ENCODE data around the gene SOX15. TPM values are rescaled to one million over a fixed set of nuclear protein-coding genes. Genes with fewer than 3 reads are reported as not detected.

Gene SOX15
- polyA plus RNA-seq, 1 donor from 2014 or later, result 0.47 TPM

- H3K4me2 ChIP-seq (ENCODE audit: low read length), result no peak within 1 kb of the TSS
- TF ChIP-seq EP300 (conservative IDR thresholded peaks at IDR 0.05; ENCODE audit: poor library complexity, severe bottlenecking) (no peak), CTCF (IDR thresholded peaks at IDR 0.05; ENCODE audit: poor library complexity, severe bottlenecking) (no peak), SMC3 (conservative IDR thresholded peaks at IDR 0.05; ENCODE audit: poor library complexity) (no peak), EZH2 (IDR thresholded peaks at IDR 0.05; ENCODE audit: borderline replicate concordance, insufficient read depth, low read length, poor library complexity, severe bottlenecking) (no peak), MXI1 (conservative IDR thresholded peaks at IDR 0.05; ENCODE audit: poor library complexity, severe bottlenecking) (no peak), POLR2AphosphoS5 (IDR thresholded peaks at IDR 0.05) (no peak), TAF1 (IDR thresholded peaks at IDR 0.05; ENCODE audit: low read depth) (no peak), RAD21 (conservative IDR thresholded peaks at IDR 0.05) (no peak)
- TF ChIP-seq, protein P1, sequence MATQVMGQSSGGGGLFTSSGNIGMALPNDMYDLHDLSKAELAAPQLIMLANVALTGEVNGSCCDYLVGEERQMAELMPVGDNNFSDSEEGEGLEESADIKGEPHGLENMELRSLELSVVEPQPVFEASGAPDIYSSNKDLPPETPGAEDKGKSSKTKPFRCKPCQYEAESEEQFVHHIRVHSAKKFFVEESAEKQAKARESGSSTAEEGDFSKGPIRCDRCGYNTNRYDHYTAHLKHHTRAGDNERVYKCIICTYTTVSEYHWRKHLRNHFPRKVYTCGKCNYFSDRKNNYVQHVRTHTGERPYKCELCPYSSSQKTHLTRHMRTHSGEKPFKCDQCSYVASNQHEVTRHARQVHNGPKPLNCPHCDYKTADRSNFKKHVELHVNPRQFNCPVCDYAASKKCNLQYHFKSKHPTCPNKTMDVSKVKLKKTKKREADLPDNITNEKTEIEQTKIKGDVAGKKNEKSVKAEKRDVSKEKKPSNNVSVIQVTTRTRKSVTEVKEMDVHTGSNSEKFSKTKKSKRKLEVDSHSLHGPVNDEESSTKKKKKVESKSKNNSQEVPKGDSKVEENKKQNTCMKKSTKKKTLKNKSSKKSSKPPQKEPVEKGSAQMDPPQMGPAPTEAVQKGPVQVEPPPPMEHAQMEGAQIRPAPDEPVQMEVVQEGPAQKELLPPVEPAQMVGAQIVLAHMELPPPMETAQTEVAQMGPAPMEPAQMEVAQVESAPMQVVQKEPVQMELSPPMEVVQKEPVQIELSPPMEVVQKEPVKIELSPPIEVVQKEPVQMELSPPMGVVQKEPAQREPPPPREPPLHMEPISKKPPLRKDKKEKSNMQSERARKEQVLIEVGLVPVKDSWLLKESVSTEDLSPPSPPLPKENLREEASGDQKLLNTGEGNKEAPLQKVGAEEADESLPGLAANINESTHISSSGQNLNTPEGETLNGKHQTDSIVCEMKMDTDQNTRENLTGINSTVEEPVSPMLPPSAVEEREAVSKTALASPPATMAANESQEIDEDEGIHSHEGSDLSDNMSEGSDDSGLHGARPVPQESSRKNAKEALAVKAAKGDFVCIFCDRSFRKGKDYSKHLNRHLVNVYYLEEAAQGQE (IDR thresholded peaks at IDR 0.05; ENCODE audit: borderline replicate concordance), result no peak
- no peaks in the 10 kb centered on the region for H3K27me3 ChIP-seq (ENCODE audit: insufficient read depth, low read depth, low read length)
- no peaks in the 10 kb centered on the region for H3K9me2 ChIP-seq (ENCODE audit: insufficient read depth, low read length)
- H3K9ac ChIP-seq (ENCODE audit: low read length), result no peak within 1 kb of the TSS
- H4K20me1 ChIP-seq (ENCODE audit: insufficient read depth), result no peaks in the 10 kb centered on the region
- no peaks in the 10 kb centered on the region for H3K9me3 ChIP-seq (ENCODE audit: low read length)
- H3K4me3 ChIP-seq (ENCODE audit: low read length), result no peak within 1 kb of the TSS
- no peak within 1 kb of the TSS for H2AFZ ChIP-seq (ENCODE audit: low read depth, low read length)
- no peak within 1 kb of the TSS for H3K27ac ChIP-seq (ENCODE audit: low read length)
- peaks cover 12% of the 10 kb centered on the region for H3K79me2 ChIP-seq (replicated peaks; ENCODE audit: insufficient read depth, low read length)
- no peaks in the 10 kb centered on the region for H3K36me3 ChIP-seq (ENCODE audit: insufficient read depth, low read length)
- no peaks in the 10 kb centered on the region for H3F3A ChIP-seq (ENCODE audit: insufficient read depth, low read length, poor library complexity, severe bottlenecking)
These were observed 31.2 kb downstream of the SOX15 start, which contains the start of gene TNFSF13 for GRCh38 chr17:7558544-7559319. TNFSF13 (plus strand) TSS chr17:7558750; CDS start chr17:7559040, 290 bp downstream.

DNA sequence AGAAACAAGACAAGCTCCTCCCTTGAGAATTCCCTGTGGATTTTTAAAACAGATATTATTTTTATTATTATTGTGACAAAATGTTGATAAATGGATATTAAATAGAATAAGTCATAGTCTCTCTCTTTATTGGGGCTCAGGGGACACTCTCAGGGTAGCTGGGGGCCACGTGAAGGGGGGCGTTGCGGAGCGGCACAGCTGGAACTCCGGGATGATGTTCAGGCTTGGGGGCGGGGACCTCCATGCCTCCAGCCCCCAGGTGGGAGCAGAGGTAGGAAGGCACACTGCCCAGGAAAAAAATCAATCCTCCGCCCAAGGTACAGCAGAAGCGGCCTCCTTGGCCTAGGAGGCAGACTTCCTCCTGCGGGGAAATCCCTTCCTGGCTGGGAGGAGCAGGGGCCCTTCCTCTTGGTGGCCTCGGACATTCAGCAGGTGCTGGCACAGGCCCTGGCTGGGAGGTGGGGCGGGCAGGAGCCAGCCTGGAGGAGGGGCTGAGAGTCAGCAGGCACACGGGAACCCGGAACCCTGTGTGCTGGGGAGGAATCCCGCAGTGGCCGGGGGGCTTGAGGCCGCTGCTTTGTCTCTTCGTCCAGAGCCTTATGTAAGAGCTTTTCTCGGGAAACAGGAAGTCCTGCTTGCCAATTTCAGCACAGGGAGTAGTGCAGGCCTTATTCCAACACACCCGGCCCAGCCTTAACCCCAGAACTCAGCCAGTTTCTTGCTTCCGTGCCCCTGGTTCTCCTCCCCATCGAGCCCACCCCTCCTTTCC, 31.9 kb downstream of the SOX15 start:
- Histone ChIP-seq H3K9ac (ENCODE audit: low read length) (no peak overlapping the region), H3K4me3 (ENCODE audit: low read length) (no peak overlapping the region)
- TF ChIP-seq RAD21 (conservative IDR thresholded peaks at IDR 0.05), result no peak
- TF ChIP-seq, protein P1 (IDR thresholded peaks at IDR 0.05; ENCODE audit: borderline replicate concordance), result no peak
- no peak for TF ChIP-seq EZH2 (IDR thresholded peaks at IDR 0.05; ENCODE audit: borderline replicate concordance, insufficient read depth, low read length, poor library complexity, severe bottlenecking)
- TF ChIP-seq MXI1 (conservative IDR thresholded peaks at IDR 0.05; ENCODE audit: poor library complexity, severe bottlenecking), result no peak
- TF ChIP-seq CTCF (IDR thresholded peaks at IDR 0.05; ENCODE audit: poor library complexity, severe bottlenecking), result no peak
- TF ChIP-seq SMC3 (conservative IDR thresholded peaks at IDR 0.05; ENCODE audit: poor library complexity), result no peak

More for the DNA sequence above, 31.9 kb downstream of the SOX15 start:
- H3K9me3 ChIP-seq (ENCODE audit: low read length), result no peaks in the 10 kb centered on the region
- no peak overlapping the region for H2AFZ ChIP-seq (ENCODE audit: low read depth, low read length)
- H3K27ac ChIP-seq (ENCODE audit: low read length), result no peak overlapping the region
- no peak overlapping the region for H3K4me2 ChIP-seq (ENCODE audit: low read length)
- H3F3A ChIP-seq (ENCODE audit: insufficient read depth, low read length, poor library complexity, severe bottlenecking), result no peaks in the 10 kb centered on the region
- H4K20me1 ChIP-seq (ENCODE audit: insufficient read depth), result no peaks in the 10 kb centered on the region
- no peaks in the 10 kb centered on the region for H3K9me2 ChIP-seq (ENCODE audit: insufficient read depth, low read length)
- H3K36me3 ChIP-seq (ENCODE audit: insufficient read depth, low read length), result no peaks in the 10 kb centered on the region
- no peaks in the 10 kb centered on the region for H3K27me3 ChIP-seq (ENCODE audit: insufficient read depth, low read depth, low read length)
- peaks cover 10% of the 10 kb centered on the region for H3K79me2 ChIP-seq (replicated peaks; ENCODE audit: insufficient read depth, low read length)
